Esophagus (tissue), 2 donors: ENCODE measurements around the gene ZNF648. TPM values are rescaled to one million over a fixed set of nuclear protein-coding genes. Genes with fewer than 3 reads are reported as not detected.
"Not testable (repeated sequence)": the region's sequence is repeated elsewhere in the genome, so short reads cannot be mapped to it uniquely, and the experiment has no call there.

Experiments used
- H3K27ac ChIP-seq, 2 donors: one replicate each; pipeline ENCODE4 v1.5.1; 2013; ENCODE audit warnings: low read depth in 2 of 2, mild to moderate bottlenecking in 2 of 2, inconsistent platforms in 1 of 2, low read length in 1 of 2, moderate library complexity in 1 of 2
- H3K27me3 ChIP-seq, 2 donors: one replicate each; pipeline ENCODE4 v1.6.1; 2013; ENCODE audit warnings: low read length in 2 of 2, control low read depth in 1 of 2, mild to moderate bottlenecking in 1 of 2; ENCODE audit not compliant: insufficient read depth in 2 of 2, control insufficient read depth in 1 of 2
- H3K36me3 ChIP-seq, 2 donors: one replicate each; pipeline ENCODE4 v1.6.1; 2013; ENCODE audit warnings: low read length in 1 of 2; ENCODE audit not compliant: control insufficient read depth in 2 of 2, insufficient read depth in 2 of 2
- H3K4me1 ChIP-seq, 2 donors: one replicate each; pipeline ENCODE4 v1.6.1; 2013; ENCODE audit warnings: low read length in 1 of 2; ENCODE audit not compliant: control insufficient read depth in 2 of 2, insufficient read depth in 2 of 2
- H3K4me3 ChIP-seq, 2 donors: one replicate each; pipeline ENCODE4 v1.5.1; 2013; ENCODE audit warnings: low read length in 2 of 2, mild to moderate bottlenecking in 2 of 2, low read depth in 1 of 2, moderate library complexity in 1 of 2
- H3K9me3 ChIP-seq, 2 donors: one replicate each; pipeline ENCODE4 v1.6.1; 2013; ENCODE audit warnings: mild to moderate bottlenecking in 2 of 2, low read depth in 1 of 2, low read length in 1 of 2, moderate library complexity in 1 of 2; ENCODE audit not compliant: control insufficient read depth in 2 of 2, insufficient read depth in 1 of 2
- WGBS, 2 donors: extraction: QIAGEN DNeasy Blood & Tissue Kit; methylation state at CpG; one replicate each; pipeline ENCODE4 v1.1.7; 2013; 5-methylcytosine and 5-hydroxymethylcytosine counted together
- polyA plus RNA-seq, 2 donors: library from polyadenylated mRNA; stranded (reverse); fragments of 200-250 nt; gene quantifications; one replicate each; pipeline ENCODE4 v1.2.3, GENCODE V29; 2013
- donor health status: healthy with polysubstance abuse.
- donor health status: Bipolar disorder and iron deficiency.

Gene ZNF648
- not detected for polyA plus RNA-seq

- no peak within 1 kb of the TSS for H3K27ac ChIP-seq
- peaks cover 0 to 3% of the 10 kb centered on the region in 2 donors for H3K9me3 ChIP-seq
- peaks cover 0 to 5% of the 10 kb centered on the region in 2 donors for H3K4me1 ChIP-seq
- 34 to 46% methylated on average over 4 of the region's 4 CpGs for WGBS, 2 donors
- H3K36me3 ChIP-seq = no peaks in the 10 kb centered on the region
- no peaks in the 10 kb centered on the region for H3K27me3 ChIP-seq
- H3K4me3 ChIP-seq = no peak within 1 kb of the TSS
These were observed at the start of gene ZNF648 for GRCh38 chr1:182061594-182061993. TSS of gene ZNF648 (minus strand) at chr1:182061712. CDS start at chr1:182058010, 3,702 bp downstream.

GRCh38 chr1:182110635-182111034 lies 49.1 kb upstream of the ZNF648 start:
- H3K4me3 ChIP-seq = no peak overlapping the region
- H3K27ac ChIP-seq = no peak overlapping the region
- H3K9me3 ChIP-seq = no peaks in the 10 kb centered on the region
- 87 to 91% methylated on average over 6 of the region's 6 CpGs for WGBS, 2 donors
- H3K4me1 ChIP-seq = peaks cover 0 to 2% of the 10 kb centered on the region in 2 donors
- no peaks in the 10 kb centered on the region for H3K36me3 ChIP-seq
- no peaks in the 10 kb centered on the region for H3K27me3 ChIP-seq

- Histone ChIP-seq H3K27ac (no peak overlapping the region), H3K36me3 (no peaks in the 10 kb centered on the region), H3K4me3 (no peak overlapping the region), H3K4me1 (peaks cover 0 to 2% of the 10 kb centered on the region in 2 donors), H3K9me3 (no peaks in the 10 kb centered on the region), H3K27me3 (no peaks in the 10 kb centered on the region)
- 98 to 99% methylated on average over 3 of the region's 3 CpGs for WGBS, 2 donors
These were observed 48.3 kb upstream of the ZNF648 start for GRCh38 chr1:182109771-182110170.

- WGBS, 2 donors = 80 to 86% methylated on average over 2 of the region's 2 CpGs
- no peak overlapping the region for H3K27ac ChIP-seq
- H3K27me3 ChIP-seq = no peaks in the 10 kb centered on the region
- no peaks in the 10 kb centered on the region for H3K36me3 ChIP-seq
- peaks cover 0 to 2% of the 10 kb centered on the region in 2 donors for H3K4me1 ChIP-seq
- no peaks in the 10 kb centered on the region for H3K9me3 ChIP-seq
- H3K4me3 ChIP-seq = no peak overlapping the region
These were observed 45.7 kb upstream of the ZNF648 start for GRCh38 chr1:182107209-182107608.

GRCh38 chr1:182102043-182102416 lies 40.5 kb upstream of the ZNF648 start:
- Histone ChIP-seq H3K36me3 (no peaks in the 10 kb centered on the region), H3K27me3 (no peaks in the 10 kb centered on the region), H3K9me3 (no peaks in the 10 kb centered on the region), H3K4me1 (no peaks in the 10 kb centered on the region), H3K4me3 (no peak overlapping the region), H3K27ac (no peak overlapping the region)
- 74 to 81% methylated on average over 3 of the region's 3 CpGs for WGBS, 2 donors

GRCh38 chr1:182101415-182102042 lies 40.0 kb upstream of the ZNF648 start:
- no peaks in the 10 kb centered on the region for H3K36me3 ChIP-seq
- H3K4me3 ChIP-seq = no peak overlapping the region
- H3K27me3 ChIP-seq = no peaks in the 10 kb centered on the region
- H3K4me1 ChIP-seq = no peaks in the 10 kb centered on the region
- no peaks in the 10 kb centered on the region for H3K9me3 ChIP-seq
- WGBS, 2 donors = 22 to 32% methylated on average over 8 of the region's 8 CpGs
- H3K27ac ChIP-seq = peak overlapping the region in 1 of 2 donors; percentile 40

GRCh38 chr1:182098301-182098700 lies 36.8 kb upstream of the ZNF648 start:
- WGBS, 2 donors = 90 to 96% methylated on average over 4 of the region's 4 CpGs
- H3K4me1 ChIP-seq = peaks cover 0 to 2% of the 10 kb centered on the region in 2 donors
- no peak overlapping the region for H3K4me3 ChIP-seq

GRCh38 chr1:182095946-182096345 lies 34.4 kb upstream of the ZNF648 start:
- WGBS, 2 donors = 43 to 58% methylated on average over 2 of the region's 2 CpGs
- Histone ChIP-seq H3K36me3 (no peaks in the 10 kb centered on the region), H3K9me3 (no peaks in the 10 kb centered on the region), H3K4me1 (peaks cover 0 to 2% of the 10 kb centered on the region in 2 donors), H3K4me3 (no peak overlapping the region), H3K27ac (no peak overlapping the region), H3K27me3 (no peaks in the 10 kb centered on the region)

More at GRCh38 chr1:182098301-182098700, 36.8 kb upstream of the ZNF648 start:
- H3K27me3 ChIP-seq = no peaks in the 10 kb centered on the region
- H3K36me3 ChIP-seq = no peaks in the 10 kb centered on the region
- H3K9me3 ChIP-seq = no peaks in the 10 kb centered on the region
- H3K27ac ChIP-seq = no peak overlapping the region

- H3K4me3 ChIP-seq, H3K36me3 ChIP-seq, H3K27ac ChIP-seq, H3K4me1 ChIP-seq, H3K9me3 ChIP-seq, H3K27me3 ChIP-seq: not testable (repeated sequence)
- WGBS, 2 donors = 75 to 77% methylated on average over 5 of the region's 5 CpGs
These were observed 33.0 kb upstream of the ZNF648 start for GRCh38 chr1:182094514-182095005.

GRCh38 chr1:182093781-182094180 lies 32.3 kb upstream of the ZNF648 start:
- H3K4me3 ChIP-seq = no peak overlapping the region
- peaks cover 3 to 11% of the 10 kb centered on the region in 2 donors for H3K4me1 ChIP-seq
- 48 to 56% methylated on average over 1 of the region's 1 CpG for WGBS, 2 donors
- H3K27ac ChIP-seq = no peak overlapping the region
- no peaks in the 10 kb centered on the region for H3K9me3 ChIP-seq
- no peaks in the 10 kb centered on the region for H3K36me3 ChIP-seq
- H3K27me3 ChIP-seq = no peaks in the 10 kb centered on the region
